K562 (cell line): Measurements from ENCODE around the gene PHF21A.

ENCODE experiments used
- ATF2 ChIP-seq: sonication (generic); formaldehyde crosslinking; IDR thresholded peaks from 2 replicates; pipeline ENCODE4 v1.8.1; 2022; ENCODE audit warnings: missing genetic modification reagents
- CEBPB ChIP-seq: fragments of 450-650 bp; IDR thresholded peaks from 2 replicates; pipeline ENCODE4 v1.6.1; 2016; ENCODE audit warnings: missing genetic modification characterization, missing compliant biosample characterization
- CTCF ChIP-seq, 3 experiments: IDR thresholded peaks in 2 of 3; conservative IDR thresholded peaks in 1 of 3; 2 replicates each; pipeline ENCODE4 v1.5.1; 2011 to 2012; ENCODE audit warnings: low read length in 3 of 3, mild to moderate bottlenecking in 3 of 3, control low read depth in 2 of 3, improper control_type of control experiment in 1 of 3, inconsistent platforms in 1 of 3, low read depth in 1 of 3, mixed read lengths in 1 of 3, moderate library complexity in 1 of 3; ENCODE audit not compliant: insufficient read depth in 2 of 3
- FOSL1 ChIP-seq: fragments of 200-800 bp; sonication (Bioruptor generic); conservative IDR thresholded peaks from 2 replicates; pipeline ENCODE4 v1.6.1; 2016; ENCODE audit warnings: missing genetic modification characterization, missing compliant biosample characterization
- POLR2AphosphoS2 ChIP-seq: IDR thresholded peaks from 2 replicates; pipeline ENCODE4 v1.6.1; 2012; ENCODE audit warnings: low read length, improper control_type of control experiment
- POLR2AphosphoS5 ChIP-seq: IDR thresholded peaks from 2 replicates; pipeline ENCODE4 v1.6.1; 2011; ENCODE audit warnings: mild to moderate bottlenecking, low read depth, low read length, moderate library complexity; ENCODE audit not compliant: control insufficient read depth, insufficient read depth
- RCOR1 ChIP-seq, 2 experiments: IDR thresholded peaks; 2 replicates each; pipeline ENCODE4 v1.6.1; 2012; ENCODE audit warnings: low read depth in 2 of 2, low read length in 2 of 2, borderline replicate concordance in 1 of 2, improper control_type of control experiment in 1 of 2
- SMARCA5 ChIP-seq: fragments of 450-650 bp; IDR thresholded peaks from 2 replicates; pipeline ENCODE4 v1.6.1; 2016
- SPI1 ChIP-seq: IDR thresholded peaks from 2 replicates; pipeline ENCODE4 v1.6.1; 2011; ENCODE audit warnings: low read depth, low read length, control low read depth, borderline replicate concordance
- YY1 ChIP-seq, 3 experiments: IDR thresholded peaks; 2 replicates each; pipeline ENCODE4 v1.6.1; 2011; ENCODE audit warnings: low read length in 2 of 3, mild to moderate bottlenecking in 2 of 3, moderate library complexity in 2 of 3, borderline replicate concordance in 1 of 3, control low read depth in 1 of 3, low read depth in 1 of 3; ENCODE audit not compliant: insufficient read depth in 3 of 3, insufficient replicate concordance in 2 of 3, control insufficient read depth in 1 of 3, insufficient read length in 1 of 3; ENCODE audit errors: extremely low read depth in 1 of 3
- ZKSCAN1 ChIP-seq: fragments of 150-350 bp; IDR thresholded peaks from 2 replicates; pipeline ENCODE4 v1.6.1; 2016; ENCODE audit warnings: low read depth, low read length
- ZNF449 ChIP-seq: fragments of 250-450 bp; sonication (Bioruptor Pico); IDR thresholded peaks from 2 replicates; pipeline ENCODE4 v1.8.0; 2022; ENCODE audit warnings: moderate library complexity, mild to moderate bottlenecking, inconsistent platforms
- ZNF507 ChIP-seq: conservative IDR thresholded peaks from 2 replicates; pipeline ENCODE4 v1.6.1; 2017; ENCODE audit warnings: missing genetic modification characterization, missing compliant biosample characterization
- ZNF707 ChIP-seq: fragments of 250-450 bp; sonication (Bioruptor Pico); conservative IDR thresholded peaks from 2 replicates; pipeline ENCODE4 v1.8.0; 2022; ENCODE audit warnings: inconsistent platforms, mild to moderate bottlenecking, moderate library complexity

- TF ChIP-seq SPI1 (no peak), SMARCA5 (no peak), RCOR1 (IDR thresholded peaks at IDR 0.05; ENCODE audit: borderline replicate concordance in 1 of 2, low read depth in 2 of 2, low read length in 2 of 2) (no peak), CTCF (IDR thresholded peaks at IDR 0.05 in 2 of 3, conservative IDR thresholded peaks at IDR 0.05 in 1 of 3; ENCODE audit: insufficient read depth in 2 of 3, low read depth in 1 of 3, low read length in 3 of 3) (no peak), POLR2AphosphoS2 (no peak), ZNF707 (CRISPR knock-in tag) (no peak), ZNF507 (tag) (no peak), ZNF449 (CRISPR knock-in tag) (no peak), FOSL1 (tag) (peak; percentile 79), ATF2 (CRISPR knock-in tag) (no peak), YY1 (IDR thresholded peaks at IDR 0.05; ENCODE audit: borderline replicate concordance in 1 of 3, control insufficient read depth in 1 of 3, extremely low read depth in 1 of 3, insufficient read depth in 3 of 3, insufficient read length in 1 of 3, insufficient replicate concordance in 2 of 3, low read depth in 1 of 3, low read length in 2 of 3) (no peak), CEBPB (no peak), ZKSCAN1 (no peak), POLR2AphosphoS5 (no peak)
Observed at GRCh38 chr11:46122945-46123715, 1.9 kb upstream of the PHF21A start.
